K562 (cell line): ENCODE measurements around the gene SURF6. TPM values are rescaled to one million over a fixed set of nuclear protein-coding genes. Genes with fewer than 3 reads are reported as not detected.

ENCODE experiments used
- KAT7 ChIP-seq: sonication (generic); formaldehyde crosslinking; IDR thresholded peaks from 2 replicates; pipeline ENCODE4 v1.8.0; 2022; ENCODE audit warnings: missing genetic modification reagents, mild to moderate bottlenecking, borderline replicate concordance
- KHSRP ChIP-seq: fragments of 450-650 bp; IDR thresholded peaks from 2 replicates; pipeline ENCODE4 v1.6.1; 2017
- MNT ChIP-seq, 2 experiments: fragments of 450-650 bp; conservative IDR thresholded peaks; 2 replicates each; pipeline ENCODE4 v1.6.1; 2017; ENCODE audit warnings: mild to moderate bottlenecking in 2 of 2, moderate library complexity in 2 of 2
- PHF20 ChIP-seq: fragments of 450-650 bp; IDR thresholded peaks from 2 replicates; pipeline ENCODE4 v1.6.1; 2018; ENCODE audit not compliant: partially characterized antibody
- RBM17 ChIP-seq: fragments of 200-400 bp; formaldehyde crosslinking; IDR thresholded peaks from 2 replicates; pipeline ENCODE4 v1.6.1; 2017; ENCODE audit warnings: low read depth, mild to moderate bottlenecking, low read length, borderline replicate concordance
- RHOXF2B ChIP-seq: fragments of 250-450 bp; sonication (Bioruptor Pico); conservative IDR thresholded peaks from 2 replicates; pipeline ENCODE4 v1.5.1; 2021
- WHSC1 ChIP-seq: IDR thresholded peaks from one replicate; pipeline ENCODE4 v1.6.1; 2012; ENCODE audit warnings: low read length, control low read depth, inconsistent platforms
- ZBTB12 ChIP-seq: fragments of 250-450 bp; sonication (Bioruptor Pico); IDR thresholded peaks from 2 replicates; pipeline ENCODE4 v1.4.0; 2020
- ZNF639 ChIP-seq, 2 experiments: fragments of 200-800 bp in 1 of 2; sonication (Bioruptor generic) in 1 of 2; sonication (generic) in 1 of 2; formaldehyde crosslinking in 1 of 2; IDR thresholded peaks in 1 of 2; conservative IDR thresholded peaks in 1 of 2; 2 replicates each; pipeline versions ENCODE4 v1.5.0 to v1.6.1; 2016 to 2020; ENCODE audit warnings: missing compliant biosample characterization in 1 of 2, missing genetic modification characterization in 1 of 2, missing genetic modification reagents in 1 of 2
- ZNF780A ChIP-seq: fragments of 250-450 bp; sonication (Bioruptor Pico); IDR thresholded peaks from 2 replicates; pipeline ENCODE4 v1.5.0; 2021; ENCODE audit warnings: mild to moderate bottlenecking
- polyA plus RNA-seq, 8 experiments: library from polyadenylated mRNA; depleted of rRNA in 4 of 8; stranded (reverse) in 5 of 8; unstranded in 3 of 8; fragments of >200 nt; fragmentation: Nextera tagmentation in 2 of 8; fragmentation: Illumina TruSeq in 1 of 8; extraction: Ambion mirVana in 2 of 8; extraction: Trizol in 1 of 8; gene quantifications; 2 replicates each; pipeline versions ENCODE4 v1.2.1 to v1.2.3, GENCODE V29; 2011 to 2014; ENCODE audit warnings: inconsistent platforms in 1 of 8, missing spikeins in 1 of 8
- total RNA-seq, 7 experiments: library from RNA; depleted of rRNA in 6 of 7; stranded (reverse); fragments of >200 nt in 6 of 7; fragmentation: Illumina TruSeq in 2 of 7; extraction: Trizol in 2 of 7; gene quantifications; 2 replicates each; pipeline versions ENCODE4 v1.2.1 to v1.2.3, GENCODE V29; 2011 to 2021; ENCODE audit warnings: low replicate concordance in 1 of 7
- TF ChIP-seq, protein P1 (sequence below): fragments of 250-450 bp; sonication (Bioruptor Pico); IDR thresholded peaks from 2 replicates; pipeline ENCODE4 v1.8.0; 2022; ENCODE audit warnings: moderate library complexity, mild to moderate bottlenecking, inconsistent platforms
- TF ChIP-seq, protein P2 (sequence below), 2 experiments: fragments of 450-650 bp; formaldehyde crosslinking in 1 of 2; IDR thresholded peaks; 2 replicates each; pipeline versions ENCODE4 v1.4.0 to v1.6.1; 2014 to 2020; ENCODE audit warnings: mild to moderate bottlenecking in 2 of 2, borderline replicate concordance in 1 of 2, low read depth in 1 of 2
- TF ChIP-seq, protein P3 (sequence below): fragments of 450-650 bp; IDR thresholded peaks from 2 replicates; pipeline ENCODE4 v1.6.1; 2016; ENCODE audit warnings: low read depth, mild to moderate bottlenecking, moderate library complexity

The SURF6 gene
- total and polyA plus RNA-seq, 9 of the 15 experiments (the other 6 are each of a cell fraction or from before 2014, with no cell fraction given), result 1.4 to 68.3 (median 14.7) TPM

- no peak for TF ChIP-seq ZNF639 (CRISPR knock-in tag; conservative IDR thresholded peaks at IDR 0.05 in 1 of 2, IDR thresholded peaks at IDR 0.05 in 1 of 2)
- no peak for TF ChIP-seq KHSRP
- TF ChIP-seq MNT (conservative IDR thresholded peaks at IDR 0.05), result peak in 1 of 2 experiments; percentile 57
- no peak for TF ChIP-seq ZBTB12 (CRISPR knock-in tag)
- TF ChIP-seq, protein P1, sequence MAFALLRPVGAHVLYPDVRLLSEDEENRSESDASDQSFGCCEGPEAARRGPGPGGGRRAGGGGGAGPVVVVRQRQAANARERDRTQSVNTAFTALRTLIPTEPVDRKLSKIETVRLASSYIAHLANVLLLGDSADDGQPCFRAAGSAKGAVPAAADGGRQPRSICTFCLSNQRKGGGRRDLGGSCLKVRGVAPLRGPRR, result no peak
- no peak for TF ChIP-seq WHSC1
- TF ChIP-seq RBM17, result no peak
- TF ChIP-seq KAT7, result peak; percentile 98
- no peak for TF ChIP-seq ZNF780A (CRISPR knock-in tag)
- TF ChIP-seq, protein P2, sequence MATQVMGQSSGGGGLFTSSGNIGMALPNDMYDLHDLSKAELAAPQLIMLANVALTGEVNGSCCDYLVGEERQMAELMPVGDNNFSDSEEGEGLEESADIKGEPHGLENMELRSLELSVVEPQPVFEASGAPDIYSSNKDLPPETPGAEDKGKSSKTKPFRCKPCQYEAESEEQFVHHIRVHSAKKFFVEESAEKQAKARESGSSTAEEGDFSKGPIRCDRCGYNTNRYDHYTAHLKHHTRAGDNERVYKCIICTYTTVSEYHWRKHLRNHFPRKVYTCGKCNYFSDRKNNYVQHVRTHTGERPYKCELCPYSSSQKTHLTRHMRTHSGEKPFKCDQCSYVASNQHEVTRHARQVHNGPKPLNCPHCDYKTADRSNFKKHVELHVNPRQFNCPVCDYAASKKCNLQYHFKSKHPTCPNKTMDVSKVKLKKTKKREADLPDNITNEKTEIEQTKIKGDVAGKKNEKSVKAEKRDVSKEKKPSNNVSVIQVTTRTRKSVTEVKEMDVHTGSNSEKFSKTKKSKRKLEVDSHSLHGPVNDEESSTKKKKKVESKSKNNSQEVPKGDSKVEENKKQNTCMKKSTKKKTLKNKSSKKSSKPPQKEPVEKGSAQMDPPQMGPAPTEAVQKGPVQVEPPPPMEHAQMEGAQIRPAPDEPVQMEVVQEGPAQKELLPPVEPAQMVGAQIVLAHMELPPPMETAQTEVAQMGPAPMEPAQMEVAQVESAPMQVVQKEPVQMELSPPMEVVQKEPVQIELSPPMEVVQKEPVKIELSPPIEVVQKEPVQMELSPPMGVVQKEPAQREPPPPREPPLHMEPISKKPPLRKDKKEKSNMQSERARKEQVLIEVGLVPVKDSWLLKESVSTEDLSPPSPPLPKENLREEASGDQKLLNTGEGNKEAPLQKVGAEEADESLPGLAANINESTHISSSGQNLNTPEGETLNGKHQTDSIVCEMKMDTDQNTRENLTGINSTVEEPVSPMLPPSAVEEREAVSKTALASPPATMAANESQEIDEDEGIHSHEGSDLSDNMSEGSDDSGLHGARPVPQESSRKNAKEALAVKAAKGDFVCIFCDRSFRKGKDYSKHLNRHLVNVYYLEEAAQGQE (IDR thresholded peaks at IDR 0.05; ENCODE audit: borderline replicate concordance), result no peak
- TF ChIP-seq, protein P2 (CRISPR knock-in tag; IDR thresholded peaks at IDR 0.05; ENCODE audit: low read depth), result no peak
- TF ChIP-seq, protein P3, sequence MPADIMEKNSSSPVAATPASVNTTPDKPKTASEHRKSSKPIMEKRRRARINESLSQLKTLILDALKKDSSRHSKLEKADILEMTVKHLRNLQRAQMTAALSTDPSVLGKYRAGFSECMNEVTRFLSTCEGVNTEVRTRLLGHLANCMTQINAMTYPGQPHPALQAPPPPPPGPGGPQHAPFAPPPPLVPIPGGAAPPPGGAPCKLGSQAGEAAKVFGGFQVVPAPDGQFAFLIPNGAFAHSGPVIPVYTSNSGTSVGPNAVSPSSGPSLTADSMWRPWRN, result no peak
- peak; percentile 89 for TF ChIP-seq PHF20
- TF ChIP-seq RHOXF2B (CRISPR knock-in tag), result no peak
Observed at GRCh38 chr9:133347985-133348717, 12.2 kb upstream of the SURF6 start, which contains the start of the genes MED22 and RPL7A (continued).
